B cell (primary cell): ENCODE measurements around the gene TRABD. TPM values are rescaled to one million over a fixed set of nuclear protein-coding genes. Genes with fewer than 3 reads are reported as not detected.

ENCODE experiments used
- ATAC-seq: fragments of 200-7000 bp; cut with Tn5 transposase; one replicate; pipeline ENCODE4 v1.10.0; 2021; ENCODE audit warnings: low read depth, mild to moderate bottlenecking, moderate number of reproducible peaks, moderate library complexity
- CTCF ChIA-PET: fragments of 350-600 bp; sonication (Branson Sonifier 250); formaldehyde crosslinking; loops from one replicate; lab custom pipeline; 2021; ENCODE audit warnings: antibody characterized with exemption, inconsistent platforms; lab: Charles Lee
- POLR2A ChIA-PET: fragments of 350-600 bp; sonication (Branson Sonifier 250); formaldehyde crosslinking; loops from one replicate; lab custom pipeline; 2021; ENCODE audit warnings: antibody characterized with exemption; lab: Charles Lee
- DNase-seq: peaks from one replicate; pipeline ENCODE4 v3.0.0; 2013
- H2AFZ ChIP-seq: 2 replicates; pipeline ENCODE4 v1.6.1; 2012; ENCODE audit warnings: mild to moderate bottlenecking, low read depth, low read length; ENCODE audit not compliant: insufficient read depth, poor library complexity, severe bottlenecking
- H3K27ac ChIP-seq, 2 donors: 1 replicate in 1 of 2; 2 replicates in 1 of 2; pipeline ENCODE4 v1.5.1; 2012 to 2013; ENCODE audit warnings: low read length in 2 of 2, mild to moderate bottlenecking in 2 of 2, moderate library complexity in 1 of 2
- H3K27me3 ChIP-seq, 4 experiments: fragments of 200-600 bp in 1 of 4; sonication (generic) in 1 of 4; replicated peaks in 1 of 4; 1 replicate in 2 of 4; 2 replicates in 2 of 4; pipeline versions ENCODE4 v1.6.1 to v1.7.0; 2013 to 2016; ENCODE audit warnings: low read length in 3 of 4, mild to moderate bottlenecking in 2 of 4, mixed read lengths in 1 of 4, moderate library complexity in 1 of 4; ENCODE audit not compliant: insufficient read depth in 4 of 4, control insufficient read depth in 3 of 4; ENCODE audit errors: control extremely low read depth in 1 of 4
- H3K36me3 ChIP-seq, 2 experiments: replicated peaks in 1 of 2; 1 replicate in 1 of 2; 2 replicates in 1 of 2; pipeline versions ENCODE4 v1.6.1 to v1.7.1; 2013; ENCODE audit warnings: low read length in 1 of 2; ENCODE audit not compliant: insufficient read depth in 2 of 2, control insufficient read depth in 1 of 2; ENCODE audit errors: control extremely low read depth in 1 of 2, extremely low read depth in 1 of 2
- H3K4me1 ChIP-seq, 2 donors: fragments of 200-600 bp in 1 of 2; sonication (generic) in 1 of 2; 1 replicate in 1 of 2; 2 replicates in 1 of 2; pipeline versions ENCODE4 v1.5.1 to v1.6.1; 2013 to 2017; ENCODE audit warnings: low read length in 2 of 2; ENCODE audit not compliant: control insufficient read depth in 2 of 2, insufficient read depth in 2 of 2
- H3K4me2 ChIP-seq: replicated peaks from 2 replicates; pipeline ENCODE3; 2012; ENCODE audit warnings: mild to moderate bottlenecking, low read depth, low read length; ENCODE audit not compliant: poor library complexity, severe bottlenecking
- H3K4me3 ChIP-seq, 5 experiments: fragments of 200-600 bp in 1 of 5; sonication (generic) in 1 of 5; 1 replicate in 3 of 5; 2 replicates in 2 of 5; pipeline versions ENCODE4 v1.5.1 to v1.7.0; 2011 to 2016; ENCODE audit warnings: low read length in 4 of 5, mild to moderate bottlenecking in 4 of 5, low read depth in 2 of 5, control low read depth in 1 of 5, moderate library complexity in 1 of 5; ENCODE audit not compliant: insufficient read depth in 1 of 5; ENCODE audit errors: control extremely low read depth in 1 of 5, extremely low read depth in 1 of 5
- H3K79me2 ChIP-seq: fragments of 200-600 bp; sonication (generic); one replicate; pipeline ENCODE4 v1.6.0; 2016; ENCODE audit warnings: low read length; ENCODE audit not compliant: control insufficient read depth, insufficient read depth
- H3K9ac ChIP-seq: fragments of 200-600 bp; sonication (generic); 2 replicates; pipeline ENCODE4 v1.6.1; 2017; ENCODE audit warnings: mild to moderate bottlenecking, low read length, moderate library complexity
- H3K9me3 ChIP-seq, 3 donors: one replicate each; pipeline versions ENCODE4 v1.6.1 to v1.7.1; 2013; ENCODE audit warnings: low read length in 2 of 3; ENCODE audit not compliant: control insufficient read depth in 2 of 3, insufficient read depth in 1 of 3; ENCODE audit errors: control extremely low read depth in 1 of 3
- H4K20me1 ChIP-seq: 2 replicates; pipeline ENCODE4 v1.6.0; 2012; ENCODE audit warnings: mild to moderate bottlenecking, low read length; ENCODE audit not compliant: insufficient read depth, control insufficient read depth, poor library complexity, severe bottlenecking
- H3K27ac Mint-ChIP-seq: one replicate; pipeline ENCODE4 v1.8.0; 2021; ENCODE audit warnings: mixed read lengths
- H3K27me3 Mint-ChIP-seq: one replicate; pipeline ENCODE4 v1.8.0; 2021; ENCODE audit warnings: mixed read lengths
- H3K4me1 Mint-ChIP-seq: one replicate; pipeline ENCODE4 v1.8.0; 2021; ENCODE audit warnings: mixed read lengths
- H3K4me3 Mint-ChIP-seq: one replicate; pipeline ENCODE4 v1.8.0; 2021; ENCODE audit warnings: mixed read lengths
- H3K9me3 Mint-ChIP-seq: one replicate; pipeline ENCODE4 v1.8.0; 2022; ENCODE audit warnings: mixed read lengths; ENCODE audit not compliant: insufficient read depth
- EZH2 ChIP-seq: IDR thresholded peaks from 2 replicates; pipeline ENCODE4 v1.6.1; 2012; ENCODE audit warnings: borderline replicate concordance, low read depth, mild to moderate bottlenecking, moderate library complexity, low read length; ENCODE audit not compliant: insufficient read depth, poor library complexity, severe bottlenecking
- WGBS: methylation state at CpG from one replicate; pipeline ENCODE4 v1.1.5; 2013; ENCODE audit warnings: missing lambda C conversion rate; ENCODE audit not compliant: insufficient coverage; 5-methylcytosine and 5-hydroxymethylcytosine counted together
- intact Hi-C: fragments of 100-400 bp; cut with micrococcal nuclease; formaldehyde crosslinking; loops from one replicate; pipeline ENCODE4 v1.10.0; 2022
- polyA plus RNA-seq: library from polyadenylated mRNA; depleted of rRNA; stranded (reverse); fragments of >200 nt; gene quantifications from 2 replicates; pipeline ENCODE4 v1.2.3, GENCODE V29; 2012
- total RNA-seq, 2 donors: library from RNA; stranded (reverse); fragments of 120-200 nt in 1 of 2; gene quantifications; 1 replicate in 1 of 2; 2 replicates in 1 of 2; pipeline versions ENCODE4 v1.2.3 to v1.2.4, GENCODE V29; 2013 to 2022
- TF ChIP-seq, protein P1 (sequence below): fragments of 200-600 bp; IDR thresholded peaks from one replicate; pipeline ENCODE4 v1.8.0; 2022; ENCODE audit warnings: antibody characterized with exemption, mild to moderate bottlenecking

Gene TRABD
- total and polyA plus RNA-seq, 2 donors (not counting 1 experiment from before 2014, with no cell fraction given) = 164 to 200 TPM

- no peak overlapping the region for H3K4me3 Mint-ChIP-seq
- no peaks in the 10 kb centered on the region for H3K79me2 ChIP-seq
- DNase-seq (no peak), ATAC-seq (peak; percentile 41)
- no peak overlapping the region for H3K27ac Mint-ChIP-seq
- H3K9ac ChIP-seq = no peak overlapping the region
- no peaks in the 10 kb centered on the region for H4K20me1 ChIP-seq
- H3K27ac ChIP-seq = no peak overlapping the region
- H3K9me3 ChIP-seq = no peaks in the 10 kb centered on the region
- POLR2A ChIA-PET = interaction anchor here (0.6 kb wide), 1 partner anchor 148 kb away, joined by 4 read pairs; no protein-coding TSS in a partner anchor
- no peak overlapping the region for H3K4me3 ChIP-seq
- peaks cover 27% of the 10 kb centered on the region for H3K27me3 Mint-ChIP-seq
- no peak overlapping the region for H3K4me2 ChIP-seq
- WGBS = 48% methylated on average over 11 of the region's 15 CpGs
- no peak for TF ChIP-seq EZH2
- TF ChIP-seq, protein P1, sequence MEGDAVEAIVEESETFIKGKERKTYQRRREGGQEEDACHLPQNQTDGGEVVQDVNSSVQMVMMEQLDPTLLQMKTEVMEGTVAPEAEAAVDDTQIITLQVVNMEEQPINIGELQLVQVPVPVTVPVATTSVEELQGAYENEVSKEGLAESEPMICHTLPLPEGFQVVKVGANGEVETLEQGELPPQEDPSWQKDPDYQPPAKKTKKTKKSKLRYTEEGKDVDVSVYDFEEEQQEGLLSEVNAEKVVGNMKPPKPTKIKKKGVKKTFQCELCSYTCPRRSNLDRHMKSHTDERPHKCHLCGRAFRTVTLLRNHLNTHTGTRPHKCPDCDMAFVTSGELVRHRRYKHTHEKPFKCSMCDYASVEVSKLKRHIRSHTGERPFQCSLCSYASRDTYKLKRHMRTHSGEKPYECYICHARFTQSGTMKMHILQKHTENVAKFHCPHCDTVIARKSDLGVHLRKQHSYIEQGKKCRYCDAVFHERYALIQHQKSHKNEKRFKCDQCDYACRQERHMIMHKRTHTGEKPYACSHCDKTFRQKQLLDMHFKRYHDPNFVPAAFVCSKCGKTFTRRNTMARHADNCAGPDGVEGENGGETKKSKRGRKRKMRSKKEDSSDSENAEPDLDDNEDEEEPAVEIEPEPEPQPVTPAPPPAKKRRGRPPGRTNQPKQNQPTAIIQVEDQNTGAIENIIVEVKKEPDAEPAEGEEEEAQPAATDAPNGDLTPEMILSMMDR = no peak
- CTCF ChIA-PET = no interaction called here
- no peaks in the 10 kb centered on the region for H3K36me3 ChIP-seq
- no peaks in the 10 kb centered on the region for H3K27me3 ChIP-seq
- H3K4me1 Mint-ChIP-seq = peaks cover 4% of the 10 kb centered on the region
- H2AFZ ChIP-seq = no peak overlapping the region
- intact Hi-C loops = no loop called here
- H3K9me3 Mint-ChIP-seq = no peaks in the 10 kb centered on the region
- H3K4me1 ChIP-seq = no peaks in the 10 kb centered on the region
Observed at GRCh38 chr22:50139843-50140415, 45.8 kb upstream of the TRABD start.

- ChIA-PET CTCF (interaction anchor here (0.7 to 1.3 kb wide), 2 partner anchors 101 to 110 kb away, joined by 3 to 4 read pairs; no protein-coding TSS in a partner anchor), POLR2A (interaction anchor here (0.6 to 0.7 kb wide), 2 partner anchors 149 to 202 kb away, joined by 4 read pairs; no protein-coding TSS in a partner anchor)
- intact Hi-C loops = no loop called here
- no peak for TF ChIP-seq EZH2
- TF ChIP-seq, protein P1 = no peak
- H3K4me3 Mint-ChIP-seq = no peak overlapping the region
- Histone ChIP-seq H3K4me1 (no peaks in the 10 kb centered on the region), H3K27me3 (peaks cover 0 to 1% (median 0%) of the 10 kb centered on the region in 4 experiments), H3K4me3 (no peak overlapping the region), H4K20me1 (no peaks in the 10 kb centered on the region), H3K27ac (no peak overlapping the region), H3K9ac (no peak overlapping the region), H2AFZ (no peak overlapping the region), H3K4me2 (no peak overlapping the region), H3K36me3 (no peaks in the 10 kb centered on the region), H3K9me3 (no peaks in the 10 kb centered on the region), H3K79me2 (no peaks in the 10 kb centered on the region)
- H3K27me3 Mint-ChIP-seq = peaks cover 31% of the 10 kb centered on the region
- no peaks in the 10 kb centered on the region for H3K9me3 Mint-ChIP-seq
- DNase-seq = no peak
- ATAC-seq = no peak
- H3K27ac Mint-ChIP-seq = no peak overlapping the region
- WGBS = 100% methylated on average over 1 of the region's 3 CpGs
- peaks cover 4% of the 10 kb centered on the region for H3K4me1 Mint-ChIP-seq
Observed at GRCh38 chr22:50140615-50141014, 45.1 kb upstream of the TRABD start.
